Stimulated activated CD8-positive, alpha-beta memory T cell treated with anti-CD3 and anti-CD28 coated beads, Interleukin-15, amount 100 ng/mL, for 1 hour (primary cell): ENCODE results near the gene HM13.
"Not testable (repeated sequence)": the region's sequence is repeated elsewhere in the genome, so short reads cannot be mapped to it uniquely, and the experiment has no call there.

Source experiments
- DNase-seq: peaks from one replicate; pipeline ENCODE4 v3.0.0-alpha.2; 2020; ENCODE audit warnings: low read depth

Gene HM13

DNA sequence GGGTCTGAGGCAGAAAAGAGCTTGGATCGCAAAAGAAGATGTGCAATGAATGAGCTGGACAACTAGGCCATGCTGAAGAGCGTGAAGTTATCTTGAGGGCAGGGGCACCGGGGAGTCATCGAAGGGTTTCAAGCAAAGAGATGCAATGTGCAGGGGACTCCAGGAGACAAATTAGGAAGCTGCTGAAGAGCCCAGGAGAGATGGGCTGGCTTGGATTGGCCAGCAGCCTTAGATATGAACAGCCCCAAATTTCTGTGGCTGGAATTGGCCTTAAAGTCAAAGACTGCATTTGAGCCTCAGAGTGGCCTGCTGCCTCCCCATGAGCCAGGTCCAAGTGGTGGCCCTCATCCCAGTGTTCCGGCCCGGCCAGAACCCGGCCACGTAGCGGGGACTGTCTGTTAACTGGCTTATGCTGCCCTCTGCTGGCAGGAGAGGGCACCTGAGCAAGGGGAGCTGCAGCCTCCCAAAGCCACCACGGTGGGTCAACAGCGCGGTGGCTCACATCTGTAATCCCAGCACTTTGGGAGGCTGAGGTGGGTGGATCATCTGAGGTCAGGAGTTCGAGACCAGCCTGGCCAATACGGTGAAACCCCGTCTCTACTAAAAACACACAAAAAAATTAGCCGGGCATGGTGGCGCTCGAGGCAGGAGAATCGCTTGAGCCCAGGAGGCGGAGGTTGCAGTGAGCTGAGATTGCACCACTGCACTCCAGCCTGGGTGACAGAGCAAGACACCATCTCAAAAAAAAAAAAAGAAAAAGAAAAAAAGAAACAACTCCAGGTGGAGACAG is 11.2 kb upstream of the HM13 start:
- peak; percentile 58 for DNase-seq

DNA sequence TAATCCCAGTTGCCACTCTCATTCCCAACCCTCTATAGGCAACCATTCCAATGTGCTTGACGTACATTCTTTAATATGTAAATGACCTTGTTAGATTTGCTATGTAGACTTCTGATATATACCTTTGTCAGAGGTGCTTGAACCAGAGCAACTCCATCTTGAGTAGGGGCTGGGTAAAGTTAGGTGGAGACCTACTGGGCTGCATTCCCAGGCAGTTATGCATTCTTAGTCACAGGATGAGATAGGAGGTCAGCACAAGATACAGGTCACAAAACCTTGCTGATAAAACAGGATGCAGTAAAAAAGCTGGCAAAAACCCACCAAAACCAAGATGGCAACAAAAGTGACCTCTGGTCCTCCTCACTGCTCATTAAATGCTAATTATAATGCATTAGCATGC is 8.3 kb upstream of the HM13 start:
- no peak for DNase-seq

DNA sequence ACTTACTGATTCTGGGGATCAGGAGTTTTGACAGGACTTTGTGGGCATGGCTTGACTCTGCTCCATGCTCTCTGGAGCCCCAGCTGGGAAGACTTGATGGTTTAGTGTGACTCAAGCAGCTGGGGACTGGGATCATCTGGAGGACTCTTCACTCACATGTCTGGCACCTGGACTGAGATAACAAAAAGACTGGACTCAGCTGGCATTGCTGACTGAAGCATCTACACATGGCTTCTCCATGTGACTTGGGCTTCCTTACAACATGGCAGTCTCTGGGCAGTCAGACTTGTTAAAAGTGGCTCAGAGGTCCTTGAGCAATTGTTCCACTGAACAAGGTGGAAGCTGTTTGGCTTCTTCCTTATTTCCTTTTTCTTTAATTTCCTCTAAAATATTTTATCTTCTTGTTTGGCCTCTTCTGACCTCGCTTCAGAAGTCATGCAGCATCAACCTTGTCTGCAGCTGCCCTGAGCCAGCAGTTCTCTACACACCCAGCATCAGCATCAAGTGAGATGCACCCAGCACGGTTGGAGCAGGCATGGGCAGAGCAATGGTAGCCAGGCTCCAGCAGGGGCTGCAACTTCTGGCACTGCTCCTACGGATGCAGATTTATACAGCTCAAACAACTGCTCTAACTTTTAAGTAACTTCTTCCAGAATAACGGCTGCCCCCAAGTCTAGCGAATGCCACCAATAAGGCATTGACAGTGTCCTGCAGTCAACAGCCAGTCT is 5.6 kb upstream of the HM13 start:
- no peak for DNase-seq

DNA sequence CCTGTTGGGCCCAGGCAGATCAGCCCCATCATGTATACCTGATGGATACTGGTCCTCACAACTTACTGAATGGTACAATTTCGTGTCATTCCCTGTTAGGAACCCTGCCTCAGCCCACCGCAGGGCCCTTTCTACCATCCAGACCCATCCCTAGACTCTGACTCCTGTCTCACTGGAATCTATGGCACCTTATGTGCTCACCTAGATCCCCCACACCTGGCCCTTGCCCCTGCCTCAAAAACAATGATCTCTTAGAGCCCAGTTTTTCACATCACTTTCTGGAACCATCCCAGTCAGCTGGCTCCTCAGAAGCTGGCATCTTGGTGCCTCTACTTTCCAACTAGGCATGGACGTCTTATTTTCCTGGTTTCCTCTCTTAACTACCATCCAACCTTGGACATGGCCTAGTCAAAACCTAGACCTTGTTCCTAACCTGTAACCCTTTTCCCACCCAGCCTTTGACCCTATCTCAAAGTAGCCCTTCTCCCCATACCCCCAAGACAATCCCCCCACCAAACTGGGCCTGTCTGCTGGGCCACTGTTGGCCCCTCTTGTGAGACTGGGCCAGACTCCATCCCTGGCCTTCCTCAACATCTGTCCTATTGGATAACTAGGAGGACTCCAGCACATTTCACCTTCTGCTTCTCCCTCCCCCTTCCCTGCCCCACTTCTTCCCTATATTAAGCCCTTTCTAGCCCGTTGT is 981 bp downstream of the HM13 start:
- DNase-seq, result no peak

DNA sequence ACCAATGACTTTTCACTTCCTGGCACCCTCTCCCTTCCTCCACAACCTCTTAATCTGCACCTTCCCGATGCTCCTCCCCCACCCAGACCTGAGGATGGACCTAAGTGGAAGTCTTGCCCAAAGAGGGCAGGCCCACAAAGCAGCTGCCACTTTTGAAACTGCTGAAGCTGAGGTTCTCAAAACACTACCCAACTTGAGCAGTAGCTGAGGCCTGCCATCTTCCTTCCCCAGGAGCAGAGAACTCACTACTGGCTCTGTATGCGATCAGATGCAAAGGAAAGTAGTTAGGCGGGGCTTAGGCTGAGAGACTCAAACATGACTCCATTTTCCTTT is 1.5 kb downstream of the HM13 start:
- DNase-seq, result no peak

DNA sequence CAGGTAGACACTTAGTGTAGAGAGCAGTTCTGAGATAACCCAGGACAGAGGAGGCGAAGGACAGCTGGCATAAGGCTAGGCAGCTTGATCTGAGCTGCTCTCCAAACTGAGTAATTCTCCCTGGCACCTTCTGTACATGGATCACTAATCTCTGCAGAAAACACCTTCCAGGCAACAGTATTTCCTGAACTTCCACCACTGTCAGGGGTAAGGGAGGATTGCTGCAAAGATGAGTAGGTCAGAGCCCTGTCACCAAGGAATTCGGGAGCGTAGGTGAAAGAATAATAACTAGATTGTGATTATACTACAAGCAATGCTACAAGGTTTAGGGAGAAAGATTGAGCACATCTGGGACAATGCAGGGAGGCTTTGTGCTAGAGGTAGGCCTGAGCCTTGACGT is 1.9 kb downstream of the HM13 start:
- no peak for DNase-seq

DNA sequence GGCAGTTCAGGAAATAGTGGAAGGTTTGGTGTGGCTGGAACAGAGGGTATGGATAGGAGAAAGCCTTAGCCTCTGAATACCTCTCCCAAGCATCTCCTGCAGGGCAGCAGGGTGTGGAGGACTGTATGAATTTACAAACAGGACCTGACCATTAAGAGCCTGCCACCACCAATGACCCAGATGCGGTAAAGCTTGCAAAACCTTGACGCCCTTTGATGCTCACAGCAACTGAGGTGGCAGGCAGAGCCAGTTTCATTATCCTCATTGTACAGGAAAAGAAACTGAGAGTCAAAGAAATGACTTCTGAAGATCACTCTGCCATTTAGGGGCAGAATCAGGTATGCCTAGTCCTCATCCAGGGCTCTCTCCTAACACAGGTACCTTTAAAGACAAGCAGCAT is 2.4 kb downstream of the HM13 start:
- DNase-seq, result no peak

DNA sequence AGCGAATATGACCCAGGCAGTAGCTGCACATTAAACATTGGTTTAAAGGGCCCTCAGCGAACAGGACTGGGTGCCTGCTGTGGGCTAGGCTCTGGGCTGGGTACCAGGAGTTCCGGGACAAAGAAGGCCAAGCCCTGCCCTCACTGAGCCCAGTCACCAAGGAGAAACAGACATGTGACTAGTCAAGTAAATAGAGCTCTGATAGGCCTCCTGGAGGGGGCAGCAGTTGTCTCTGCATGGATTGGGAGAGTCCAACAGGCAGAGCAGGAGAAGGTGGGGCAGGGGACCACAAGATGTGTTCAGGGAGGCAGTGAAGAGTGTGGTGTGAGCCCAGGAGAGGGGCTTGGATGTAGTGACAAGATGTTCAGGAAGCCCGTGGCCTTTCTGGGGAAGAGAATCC is 3.1 kb downstream of the HM13 start:
- no peak for DNase-seq

DNA sequence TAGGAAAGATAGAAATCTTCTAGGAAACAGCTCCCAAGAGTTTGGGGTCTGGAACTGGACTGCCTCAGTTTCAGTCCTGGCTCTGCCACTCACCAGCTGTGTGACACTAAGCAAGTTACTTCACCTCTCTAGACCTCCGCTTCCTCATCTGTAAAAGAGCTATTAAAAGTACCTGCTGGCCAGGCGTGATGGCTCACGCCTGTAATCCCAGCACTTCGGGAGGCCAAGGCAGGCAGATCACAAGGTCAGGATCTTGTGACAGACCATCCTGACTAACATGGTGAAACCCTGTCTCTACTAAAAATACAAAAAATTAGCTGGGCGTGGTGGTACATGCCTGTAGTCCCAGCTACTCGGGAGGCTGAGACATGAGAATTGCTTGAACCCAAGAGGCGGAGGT is 7.0 kb downstream of the HM13 start:
- not testable (repeated sequence) for DNase-seq

DNA sequence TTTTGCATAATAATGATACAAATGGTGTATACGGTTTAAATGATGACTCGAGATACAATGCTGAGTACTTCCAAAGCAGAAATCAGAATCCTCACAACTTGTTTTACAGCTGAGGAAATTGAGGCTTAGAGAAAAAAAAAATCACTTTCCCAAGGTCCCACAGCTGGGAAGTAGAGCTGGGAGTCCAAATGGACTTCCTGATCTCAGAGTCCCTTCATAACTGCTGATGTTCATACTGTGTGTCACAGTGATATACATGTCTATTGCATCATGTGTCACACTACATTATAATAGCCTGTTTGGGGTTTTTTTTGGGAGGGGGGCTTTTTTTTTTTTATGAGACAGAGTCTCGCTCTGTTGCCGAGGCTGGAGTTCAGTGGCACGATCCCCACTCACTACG is 8.5 kb downstream of the HM13 start:
- DNase-seq, result no peak

DNA sequence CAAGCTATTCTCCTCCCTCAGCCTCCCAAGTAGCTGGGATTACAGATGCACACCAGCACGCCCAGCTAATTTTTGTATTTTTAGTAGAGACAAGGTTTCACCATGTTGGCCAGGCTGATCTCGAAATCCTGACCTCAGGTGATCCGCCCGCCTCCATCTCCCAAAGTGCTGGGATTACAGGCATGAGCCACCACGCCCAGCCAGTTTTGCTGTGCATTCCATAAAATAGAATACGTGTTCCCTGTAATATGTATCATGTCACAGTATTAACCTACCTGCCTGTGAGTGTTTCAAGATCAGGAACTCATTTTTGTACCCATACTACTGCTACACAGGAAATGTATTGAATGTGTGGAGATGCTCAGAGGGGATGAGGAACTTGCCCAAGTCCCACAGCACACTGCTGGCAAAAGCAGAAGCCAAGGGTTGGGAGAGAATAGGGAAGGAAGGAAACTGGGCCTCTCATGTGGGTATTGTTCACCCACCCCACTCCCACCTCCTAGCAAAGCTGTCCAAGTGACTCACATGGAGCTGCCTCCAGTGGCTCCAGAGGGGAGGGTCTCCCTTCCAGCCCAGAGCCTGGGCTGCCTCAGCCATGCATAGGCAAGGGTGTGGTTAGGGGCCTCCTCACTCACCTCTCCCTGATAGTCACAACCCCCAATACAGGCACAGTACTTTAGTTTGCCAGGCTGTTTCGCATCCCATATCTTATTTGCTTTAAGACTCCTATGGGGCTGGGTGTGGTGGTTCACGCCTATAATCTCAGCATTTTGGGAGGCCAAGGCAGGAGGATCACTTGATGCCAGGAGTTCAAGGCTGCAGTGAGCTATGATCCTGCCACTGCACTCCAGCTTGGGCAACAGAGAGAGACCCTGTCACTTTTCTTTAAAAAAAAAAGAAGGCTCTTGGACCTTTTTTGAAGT is 9.4 kb downstream of the HM13 start:
- DNase-seq, result no peak

DNA sequence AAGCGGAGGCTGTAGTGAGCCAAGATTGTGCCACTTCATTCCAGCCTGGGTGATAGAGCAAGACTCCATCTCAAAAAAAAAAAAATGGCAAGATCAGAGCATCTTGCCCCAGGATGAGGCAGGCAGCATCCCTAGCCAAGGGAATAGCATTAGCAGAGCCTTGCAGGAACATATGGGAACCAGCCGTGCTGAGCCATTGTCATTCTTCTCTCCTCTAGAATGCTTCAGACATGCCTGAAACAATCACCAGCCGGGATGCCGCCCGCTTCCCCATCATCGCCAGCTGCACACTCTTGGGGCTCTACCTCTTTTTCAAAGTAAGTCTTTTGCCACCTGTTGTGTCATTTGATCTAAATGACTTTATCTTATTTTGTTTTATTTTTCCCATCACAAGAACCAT is 13.0 kb downstream of the HM13 start:
- DNase-seq, result no peak

DNA sequence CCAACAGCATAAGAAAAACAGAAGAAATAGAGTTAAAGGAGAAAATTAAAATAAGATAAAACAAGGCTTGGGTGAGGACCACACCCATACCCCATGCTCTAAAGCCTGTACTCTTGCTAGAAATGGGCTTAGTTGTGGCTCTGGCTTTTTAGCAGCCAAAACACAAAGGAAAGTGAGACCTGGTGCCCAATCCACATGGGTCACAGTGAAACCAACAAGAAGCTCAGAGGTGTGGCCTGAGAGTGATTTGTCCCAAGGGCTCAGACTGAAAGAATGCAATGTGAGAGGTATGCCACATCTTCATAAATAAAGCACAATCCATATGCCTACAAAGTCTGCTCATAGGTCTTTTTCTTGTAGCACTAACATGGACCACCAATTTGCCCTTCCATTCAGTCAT is 21.1 kb downstream of the HM13 start:
- DNase-seq, result no peak

DNA sequence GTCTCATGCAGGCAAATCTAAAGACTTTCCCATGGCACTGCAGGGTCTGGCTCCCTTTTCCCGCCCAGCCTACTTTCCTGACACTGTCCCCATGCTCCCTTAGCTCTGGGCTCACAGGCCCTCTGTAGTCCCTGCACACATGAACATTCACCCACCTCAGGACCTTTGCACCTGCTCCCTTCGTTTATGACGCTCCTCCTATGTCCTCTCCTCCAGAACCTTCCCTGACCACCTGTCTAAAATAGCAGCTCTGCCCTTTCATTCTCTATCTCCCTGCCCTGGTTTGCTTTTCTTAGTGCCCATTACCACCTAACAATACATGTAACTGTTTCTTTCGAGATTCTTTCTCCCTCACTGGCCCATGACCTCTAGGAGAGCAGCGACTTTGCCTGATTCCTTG is 22.3 kb downstream of the HM13 start:
- no peak for DNase-seq

DNA sequence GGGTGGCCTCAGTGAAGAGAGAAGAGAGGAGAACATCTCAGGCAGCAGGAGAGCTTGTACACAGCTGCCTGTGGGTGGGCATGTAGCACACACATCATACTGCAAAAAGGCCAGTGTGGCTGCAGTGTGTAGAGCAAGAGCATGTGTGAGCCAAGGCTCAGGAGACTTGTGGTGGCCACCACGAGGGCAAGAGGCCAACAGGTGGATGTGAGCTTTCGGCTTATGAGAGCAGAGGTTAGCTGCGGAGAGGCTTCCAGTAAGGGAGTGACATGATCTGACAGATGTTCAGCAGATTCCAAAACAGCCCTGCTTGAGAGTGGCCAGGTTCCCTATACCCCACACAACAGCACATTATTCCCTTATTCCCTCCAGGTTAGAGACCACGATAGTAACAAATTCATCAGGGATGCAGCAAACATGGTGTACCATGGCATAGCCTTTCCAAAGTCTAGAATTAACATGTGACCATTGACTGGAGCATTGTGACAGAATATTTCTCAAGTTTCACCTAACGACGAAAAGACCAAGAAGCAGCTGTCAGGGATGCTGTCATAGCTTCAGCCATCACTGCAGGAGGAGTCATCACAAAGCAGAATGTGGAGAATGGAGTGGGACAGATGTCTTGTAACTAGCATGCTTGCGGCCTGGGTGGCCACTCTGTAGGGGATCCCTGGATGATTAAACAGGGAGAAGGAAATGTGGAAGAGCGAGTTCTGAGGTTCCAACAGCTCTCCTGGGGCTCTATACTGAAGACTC is 23.1 kb downstream of the HM13 start:
- no peak for DNase-seq

DNA sequence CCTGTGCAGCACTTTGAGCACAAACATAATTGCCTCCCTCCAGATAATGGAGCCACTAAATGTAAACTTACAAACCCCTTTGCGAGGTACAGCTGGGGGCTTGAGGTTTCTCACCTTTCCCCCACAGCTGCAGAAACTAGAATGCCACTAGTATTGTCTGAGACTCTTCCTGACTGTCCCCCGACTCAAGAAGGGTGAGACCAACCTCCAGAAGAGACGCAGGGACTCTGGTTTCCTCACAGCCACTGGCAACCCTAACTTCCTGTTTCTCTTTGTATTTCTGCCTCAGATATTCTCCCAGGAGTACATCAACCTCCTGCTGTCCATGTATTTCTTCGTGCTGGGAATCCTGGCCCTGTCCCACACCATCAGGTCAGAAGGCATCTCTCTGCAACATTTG is 23.6 kb downstream of the HM13 start:
- no peak for DNase-seq

DNA sequence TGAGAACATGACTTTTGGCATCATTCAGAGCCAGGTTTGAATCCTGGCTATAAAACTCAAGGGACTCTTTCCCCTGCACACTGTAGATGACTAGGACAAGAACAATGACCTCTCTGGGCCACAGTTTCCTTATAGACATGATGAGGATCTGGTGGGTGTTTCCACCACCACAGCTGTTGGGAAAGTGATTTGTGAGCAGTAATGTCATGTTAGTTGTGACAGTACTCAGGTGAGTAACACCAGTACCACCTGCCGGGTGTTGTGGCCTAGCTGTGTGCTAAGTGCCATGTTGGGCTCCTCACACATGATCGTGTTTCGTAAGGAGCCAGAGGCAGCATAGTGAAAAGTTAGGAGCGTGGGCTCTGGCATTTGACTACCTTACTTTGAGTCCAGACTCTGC is 24.1 kb downstream of the HM13 start:
- no peak for DNase-seq

DNA sequence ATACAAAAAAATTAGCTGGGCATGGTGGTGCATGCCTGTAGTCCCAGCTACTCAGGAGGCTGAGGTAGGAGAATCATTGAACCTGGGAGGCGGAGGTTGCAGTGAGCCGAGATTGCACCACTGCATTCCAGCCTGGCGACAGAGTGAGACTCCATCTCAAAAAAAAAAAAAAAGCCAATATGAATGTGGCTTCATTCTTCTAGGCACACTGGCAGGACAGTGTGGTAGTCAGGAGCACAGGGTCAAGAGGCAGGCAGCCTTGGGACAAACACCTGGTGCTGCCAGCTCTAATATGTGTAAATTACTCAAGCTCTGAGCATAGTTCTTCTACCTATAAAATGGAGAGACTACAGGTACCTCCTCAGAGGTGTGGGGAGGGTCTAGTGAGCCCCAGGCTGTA is 25.4 kb downstream of the HM13 start:
- DNase-seq, result not testable (repeated sequence)

DNA sequence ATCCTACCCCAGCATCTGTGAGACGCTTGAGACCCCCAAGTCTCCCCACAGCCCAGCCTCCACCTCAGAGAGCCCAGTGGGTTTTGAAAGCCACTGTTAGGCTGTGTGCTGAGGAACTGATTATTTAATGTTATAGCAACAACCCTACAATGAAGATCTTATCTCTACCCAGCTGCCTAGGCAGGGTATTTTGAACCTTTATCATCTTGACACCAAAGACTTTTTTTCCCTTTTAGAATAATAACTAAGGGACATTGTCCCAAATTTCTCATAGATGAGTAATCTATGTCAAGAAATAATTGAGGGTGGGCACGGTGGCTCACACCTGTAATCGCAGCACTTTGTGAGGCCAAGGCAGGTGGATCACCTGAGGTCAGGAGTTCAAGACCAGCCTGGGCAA is 26.2 kb downstream of the HM13 start:
- DNase-seq, result no peak

DNA sequence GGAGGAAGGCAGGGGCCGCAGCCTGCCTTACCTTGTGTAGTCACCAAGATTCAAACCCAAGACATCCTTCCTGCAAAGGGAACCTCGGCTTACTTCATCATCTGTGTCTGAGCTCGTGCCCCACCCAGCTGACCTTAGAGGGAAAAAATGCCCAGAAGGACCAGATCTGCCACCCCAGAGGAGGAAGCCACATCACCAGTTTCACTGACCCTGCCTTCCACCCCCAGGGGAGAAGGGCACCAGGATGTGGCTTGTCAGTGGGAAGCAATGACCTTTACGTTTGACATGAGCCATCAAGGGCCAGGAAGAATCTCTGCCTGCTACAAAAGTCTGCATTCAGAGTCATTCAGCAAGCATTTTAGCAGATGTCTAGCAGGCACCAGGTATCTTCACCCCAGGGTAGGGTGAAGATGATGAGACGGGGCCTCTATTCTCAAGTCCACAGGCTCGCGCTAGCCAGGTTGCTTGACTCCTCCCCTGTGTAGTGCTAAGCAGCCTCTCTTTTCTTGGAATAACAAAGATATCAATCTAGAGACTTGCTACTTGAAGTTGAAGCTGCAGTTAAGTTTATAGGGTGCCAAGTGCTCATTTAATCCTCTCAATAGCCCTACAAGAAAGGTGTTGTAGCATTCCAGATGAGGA is 28.1 kb downstream of the HM13 start:
- no peak for DNase-seq

DNA sequence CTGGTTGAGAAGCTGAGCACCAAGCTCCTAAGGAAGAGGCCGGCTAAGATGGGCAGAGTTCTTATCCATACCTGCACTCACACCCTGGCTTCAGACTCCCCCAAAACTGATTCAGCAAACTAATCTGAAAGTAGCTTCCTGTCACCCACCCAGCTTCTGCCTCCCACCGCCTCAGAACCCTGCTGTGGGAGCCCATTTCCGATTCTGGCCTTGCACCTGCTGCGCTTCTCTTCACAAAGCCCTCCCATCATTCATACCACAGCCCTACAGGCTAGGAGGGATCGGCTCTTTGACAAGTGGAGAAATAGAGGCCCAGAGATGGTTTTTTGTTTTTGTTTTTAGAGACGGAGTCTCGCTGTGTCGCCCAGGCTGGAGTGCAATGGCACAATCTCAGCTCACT is 28.7 kb downstream of the HM13 start:
- no peak for DNase-seq
